Dermis lymphatic vessel endothelial cell (primary cell): ENCODE measurements around the gene GLRX3. TPM values are rescaled to one million over a fixed set of nuclear protein-coding genes. Genes with fewer than 3 reads are reported as not detected.

Source experiments
- total RNA-seq: library from RNA; depleted of rRNA; stranded (reverse); fragments of >200 nt; gene quantifications from 2 replicates; pipeline ENCODE4 v1.2.1, GENCODE V29; 2014

The GLRX3 gene
- total RNA-seq, result 52.6 and 68.1 TPM in 2 replicates

DNA sequence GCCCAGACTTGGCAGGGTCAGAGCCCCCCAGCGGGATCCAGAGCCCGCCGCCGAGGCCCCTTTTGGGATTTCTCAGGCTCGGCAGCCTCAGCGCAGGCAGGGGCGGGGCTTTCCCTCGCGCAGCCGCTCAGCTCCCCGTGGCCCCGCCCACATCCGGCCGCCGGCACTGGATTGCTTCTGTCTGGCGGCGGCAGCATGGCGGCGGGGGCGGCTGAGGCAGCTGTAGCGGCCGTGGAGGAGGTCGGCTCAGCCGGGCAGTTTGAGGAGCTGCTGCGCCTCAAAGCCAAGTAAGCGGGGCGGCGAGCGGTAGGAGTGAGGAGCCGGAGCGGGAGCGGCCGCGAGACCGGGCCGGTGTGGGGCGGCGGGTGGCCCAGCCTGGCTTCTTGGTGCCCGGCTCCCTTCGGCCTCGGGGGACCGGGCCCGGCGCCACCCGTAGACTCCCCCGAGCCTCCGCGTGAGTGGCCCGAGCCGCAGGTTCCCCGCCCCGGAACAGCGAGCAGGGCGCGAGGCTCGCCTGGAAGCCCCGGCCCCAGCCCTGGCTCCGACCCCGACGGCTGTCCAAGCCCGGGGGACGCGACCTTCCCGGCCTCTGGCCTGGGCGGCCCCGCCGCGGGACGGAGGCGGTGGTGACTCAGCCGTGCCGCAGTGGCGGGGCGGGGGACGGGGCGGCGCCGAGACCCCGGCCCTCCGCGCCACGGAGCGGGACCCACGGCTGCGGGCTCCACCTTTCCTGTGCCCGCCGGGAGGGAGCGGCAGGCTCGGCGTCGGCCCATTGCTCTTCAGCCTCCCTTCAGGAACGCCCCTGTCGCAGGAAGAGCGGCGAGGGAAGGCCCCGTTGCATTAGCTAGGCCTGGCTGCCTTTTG is at the start of gene GLRX3:
Gene GLRX3 (plus strand): TSS at position 166 of the 864 bp plus-strand sequence. CDS start 30 bp downstream, at position 196.

DNA sequence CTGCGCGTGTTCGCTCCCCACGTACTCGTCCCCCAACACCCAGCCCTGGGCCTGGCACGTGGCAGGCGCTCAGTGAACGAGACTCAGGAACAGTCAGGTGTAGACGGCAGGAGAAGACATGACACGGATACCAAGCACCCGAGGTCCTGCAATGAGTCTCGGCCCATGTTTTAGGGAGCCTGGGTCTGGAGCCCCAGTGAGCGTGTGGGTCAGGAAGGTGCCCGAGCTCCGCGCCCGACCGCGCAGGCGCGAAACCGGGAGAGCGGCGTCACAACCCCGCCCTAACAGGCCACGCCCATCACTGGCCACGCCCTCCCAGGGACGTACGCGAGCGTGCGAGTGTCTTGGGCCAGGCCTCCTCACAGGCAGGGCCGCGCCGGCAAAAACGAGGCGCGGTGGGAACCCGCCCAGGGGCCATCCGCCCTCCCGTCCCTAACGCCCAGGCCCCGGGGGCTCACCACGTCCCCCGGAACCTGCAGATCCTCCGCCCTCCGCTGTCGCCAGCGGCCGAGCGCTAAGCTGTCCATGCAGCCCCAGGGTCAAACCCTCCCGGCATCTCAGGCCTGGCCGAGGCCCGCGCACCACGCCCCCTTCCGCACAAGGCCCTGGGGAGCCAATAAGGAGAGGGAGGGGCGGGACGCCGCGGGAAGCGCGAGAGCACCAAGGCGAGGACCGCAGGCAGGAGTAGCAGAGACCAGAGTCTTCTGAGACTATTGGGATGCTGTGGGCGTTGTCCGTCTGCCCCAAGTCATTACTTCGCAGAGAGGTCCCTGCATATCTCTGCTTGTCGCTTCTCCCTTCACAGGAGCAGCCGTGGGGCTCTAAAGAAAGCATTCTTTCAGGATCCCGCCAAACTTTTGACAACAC is 25.7 kb upstream of the GLRX3 start, which contains the start of gene C10orf143:
Gene C10orf143 (minus strand): TSS at position 585 of the 867 bp plus-strand sequence. CDS start 58 bp downstream, at position 527.

Other genes starting within 250 kb of the GLRX3 start
- 1.3 and 1.4 TPM in 2 replicates for gene EBF3, start 172.1 kb upstream of the GLRX3 start, total RNA-seq
- gene C10orf143, start 25.6 kb upstream of the GLRX3 start, total RNA-seq, result 0.69 and 1.2 TPM in 2 replicates